NCI-H69 (cell line): ENCODE results near the gene ARRB1.
"Not testable (repeated sequence)": the region's sequence is repeated elsewhere in the genome, so short reads cannot be mapped to it uniquely, and the experiment has no call there.

ENCODE experiments used
- DNase-seq: peaks from one replicate; lab custom pipeline; 2025; lab: John Stamatoyannopoulos, UW

ARRB1 gene

GRCh38 chr11:75324189-75324588, 27.3 kb downstream of the ARRB1 start:
- DNase-seq: no peak

GRCh38 chr11:75323609-75324008, 27.9 kb downstream of the ARRB1 start:
- DNase-seq: peak; percentile 63

GRCh38 chr11:75320643-75321042, 30.8 kb downstream of the ARRB1 start:
- no peak for DNase-seq

GRCh38 chr11:75320046-75320618, 31.3 kb downstream of the ARRB1 start:
- DNase-seq: no peak

- DNase-seq: no peak
Observed at GRCh38 chr11:75319035-75319877, 32.2 kb downstream of the ARRB1 start.

GRCh38 chr11:75317446-75318122, 33.9 kb downstream of the ARRB1 start:
- no peak for DNase-seq

GRCh38 chr11:75315439-75315805, 36.0 kb downstream of the ARRB1 start:
- no peak for DNase-seq

GRCh38 chr11:75314771-75315438, 36.6 kb downstream of the ARRB1 start:
- DNase-seq: no peak

- peak; percentile 23 for DNase-seq
Observed at GRCh38 chr11:75313513-75314272, 37.8 kb downstream of the ARRB1 start.

GRCh38 chr11:75312346-75312745, 39.1 kb downstream of the ARRB1 start:
- DNase-seq: no peak

- DNase-seq: peak; percentile 73
Observed at GRCh38 chr11:75311858-75312288, 39.6 kb downstream of the ARRB1 start.

- no peak for DNase-seq
Observed at GRCh38 chr11:75308986-75309385, 42.5 kb downstream of the ARRB1 start.

GRCh38 chr11:75308116-75308515, 43.3 kb downstream of the ARRB1 start:
- no peak for DNase-seq

- no peak for DNase-seq
Observed at GRCh38 chr11:75307058-75307457, 44.4 kb downstream of the ARRB1 start.

GRCh38 chr11:75306529-75306928, 44.9 kb downstream of the ARRB1 start:
- DNase-seq: no peak

- no peak for DNase-seq
Observed at GRCh38 chr11:75305993-75306392, 45.5 kb downstream of the ARRB1 start.

- no peak for DNase-seq
Observed at GRCh38 chr11:75305452-75305851, 46.0 kb downstream of the ARRB1 start.

GRCh38 chr11:75304941-75305340, 46.5 kb downstream of the ARRB1 start:
- not testable (repeated sequence) for DNase-seq

GRCh38 chr11:75303544-75304224, 47.8 kb downstream of the ARRB1 start:
- peak; percentile 92 for DNase-seq

GRCh38 chr11:75302371-75302770, 49.1 kb downstream of the ARRB1 start:
- DNase-seq: no peak
